Stimulated activated CD4-positive, alpha-beta T cell treated with anti-CD3 and anti-CD28 coated beads, TNF-alpha, amount 100 ng/mL, for 4 hours (primary cell): ENCODE measurements around the gene RELN.
"Not testable (repeated sequence)": the region's sequence is repeated elsewhere in the genome, so short reads cannot be mapped to it uniquely, and the experiment has no call there.

Experiments
- DNase-seq, 3 experiments: peaks; one replicate each; pipeline ENCODE4 v3.0.0-alpha.2; 2020; ENCODE audit warnings: low read depth in 3 of 3

RELN gene

DNA sequence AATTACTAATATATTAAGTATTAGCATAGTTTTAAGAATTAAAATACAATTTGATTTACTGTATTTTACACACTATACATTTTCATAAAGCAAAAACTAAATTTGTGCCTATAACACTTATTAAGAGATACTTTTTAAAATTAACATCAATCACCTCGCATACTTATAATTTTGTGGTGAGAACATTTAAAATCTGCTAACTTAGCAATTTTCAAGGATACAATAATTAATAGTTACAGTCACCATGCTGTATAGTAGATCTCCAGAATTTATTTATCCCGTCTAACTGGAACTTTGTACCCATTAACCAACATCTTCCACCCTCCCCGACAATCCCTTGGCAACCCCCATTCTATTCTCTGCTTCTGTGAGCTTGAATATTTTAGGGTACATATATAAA lies 47.5 kb downstream of the RELN start:
- DNase-seq: no peak

DNA sequence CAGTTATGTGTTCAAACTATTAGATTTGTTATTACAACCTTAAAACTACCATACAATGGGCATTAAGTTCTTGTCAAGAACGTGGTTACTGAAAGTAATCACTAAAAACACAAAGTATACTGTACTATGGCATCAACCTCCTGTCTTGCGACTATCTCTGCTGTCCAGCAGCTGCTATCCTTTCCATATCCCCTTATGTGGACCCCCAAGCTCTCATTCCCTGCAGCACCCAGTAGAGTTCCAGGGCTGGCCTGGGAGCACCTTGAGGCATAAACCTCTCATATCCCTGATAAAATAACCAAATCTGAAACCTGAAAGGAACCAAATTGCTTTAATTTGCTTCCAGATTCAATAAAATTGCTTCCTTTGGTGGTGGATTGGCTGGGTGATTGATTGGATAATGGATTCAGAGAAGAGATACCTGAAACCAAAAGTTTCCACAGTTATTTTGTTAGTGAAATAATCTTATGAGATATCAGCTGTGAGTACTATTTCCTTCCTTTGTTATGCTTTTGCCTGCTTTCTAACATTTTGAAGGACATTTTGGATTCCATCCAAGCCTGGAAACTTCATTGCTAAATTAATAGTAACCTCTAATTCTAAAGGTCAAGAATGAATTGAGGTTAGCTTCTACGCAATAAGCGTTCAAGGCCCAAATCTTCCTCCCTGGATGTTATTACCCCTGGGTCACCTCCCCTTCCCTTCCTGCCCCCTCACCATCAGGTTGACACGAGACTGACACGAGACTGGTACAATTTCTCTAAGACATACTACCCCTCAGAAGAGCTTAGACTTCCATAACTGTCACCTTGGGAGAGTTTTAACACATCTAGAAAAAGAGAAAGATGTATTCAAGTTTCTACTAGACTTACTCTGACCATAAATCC lies 48.8 kb downstream of the RELN start:
- no peak for DNase-seq

DNA sequence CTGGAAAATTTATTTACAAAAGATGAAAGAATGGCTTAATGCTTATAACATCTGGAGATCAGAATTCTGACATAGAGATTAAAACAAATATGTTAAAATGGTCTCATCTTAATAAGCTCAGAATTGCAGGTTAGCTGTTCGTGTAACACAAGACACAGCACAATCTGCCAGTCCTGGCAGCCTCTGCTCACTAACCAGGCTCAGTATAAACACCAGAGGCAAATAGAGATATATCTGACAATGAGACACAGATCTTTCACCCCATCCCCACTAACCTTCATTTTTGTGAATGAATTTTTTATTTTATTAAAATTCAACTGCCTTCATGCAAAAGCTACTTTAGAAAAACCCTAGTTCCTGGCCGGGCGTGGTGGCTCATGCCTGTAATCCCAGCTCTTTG lies 51.8 kb downstream of the RELN start:
- DNase-seq: no peak

DNA sequence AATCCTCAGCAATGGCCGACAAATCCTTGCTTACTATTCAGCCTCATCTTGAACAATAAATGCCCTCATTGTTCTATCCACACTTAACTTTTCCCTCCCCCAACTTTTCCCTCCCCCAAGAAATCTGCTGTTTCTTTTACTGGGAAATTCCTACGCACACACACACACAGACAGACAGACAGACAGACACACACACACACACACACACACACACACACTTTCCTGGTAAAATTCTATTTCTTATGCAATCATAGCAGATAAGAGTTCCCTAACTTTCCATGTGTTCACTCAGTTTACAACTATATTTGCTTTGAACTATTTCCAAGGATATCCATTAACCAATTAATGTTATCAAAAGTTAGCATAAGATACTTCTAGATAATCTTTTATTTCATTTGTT lies 52.9 kb downstream of the RELN start:
- no peak for DNase-seq

DNA sequence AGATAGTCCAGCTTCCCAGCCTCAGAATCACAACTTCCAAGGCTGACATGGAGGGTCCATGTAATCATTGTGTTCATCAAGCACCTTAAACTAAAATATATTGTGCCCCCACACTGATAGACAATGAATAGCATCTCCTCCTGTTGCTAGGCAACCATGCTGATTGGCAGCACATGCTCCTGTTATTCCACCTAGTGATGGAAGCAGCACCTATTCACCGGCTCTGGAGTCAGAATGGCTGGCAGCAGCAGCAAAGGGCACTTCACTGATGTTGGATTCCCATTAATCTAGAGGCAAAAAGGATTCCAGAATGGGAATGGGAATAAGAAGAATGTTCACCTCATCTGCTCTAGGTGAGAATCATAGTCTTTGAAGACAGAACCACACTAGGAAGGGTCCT lies 55.0 kb downstream of the RELN start:
- no peak for DNase-seq

DNA sequence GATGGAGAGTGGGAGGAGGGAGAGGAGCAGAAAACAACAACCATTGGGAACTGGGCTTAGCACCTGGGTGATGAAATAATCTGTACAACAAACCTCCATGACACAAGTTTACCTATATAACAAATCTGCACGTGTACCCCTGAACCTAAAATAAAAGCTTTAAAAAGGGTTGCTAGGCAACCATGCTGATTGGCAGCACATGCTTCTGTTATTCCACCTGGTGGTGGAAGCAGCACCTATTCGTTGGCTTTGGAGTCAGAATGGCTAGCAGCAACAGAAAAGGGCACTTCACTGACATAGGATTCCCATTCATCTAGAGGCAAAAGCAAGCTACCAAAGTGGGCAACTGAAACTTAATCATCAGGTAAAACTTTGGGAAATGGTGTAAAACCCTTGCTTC lies 57.1 kb downstream of the RELN start:
- no peak for DNase-seq

DNA sequence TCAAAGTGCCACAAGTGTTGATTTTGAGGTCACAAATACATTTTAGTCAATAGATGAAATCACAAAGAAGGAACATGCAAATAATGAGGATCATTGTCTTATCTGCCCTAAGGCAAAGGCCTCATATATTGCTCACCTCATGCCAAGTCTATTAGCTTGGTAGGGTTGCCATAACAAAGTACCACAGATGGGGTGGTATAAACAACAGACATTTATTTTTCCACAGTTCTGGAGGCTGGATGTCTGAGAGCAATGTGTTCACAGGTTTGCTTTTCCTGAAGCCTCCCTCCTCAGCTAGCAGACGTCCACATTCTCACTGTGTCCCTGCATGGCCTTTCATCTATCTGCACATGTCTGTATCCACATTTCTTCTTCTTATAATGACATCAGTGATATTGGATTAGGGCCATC lies 59.6 kb downstream of the RELN start:
- DNase-seq: no peak

DNA sequence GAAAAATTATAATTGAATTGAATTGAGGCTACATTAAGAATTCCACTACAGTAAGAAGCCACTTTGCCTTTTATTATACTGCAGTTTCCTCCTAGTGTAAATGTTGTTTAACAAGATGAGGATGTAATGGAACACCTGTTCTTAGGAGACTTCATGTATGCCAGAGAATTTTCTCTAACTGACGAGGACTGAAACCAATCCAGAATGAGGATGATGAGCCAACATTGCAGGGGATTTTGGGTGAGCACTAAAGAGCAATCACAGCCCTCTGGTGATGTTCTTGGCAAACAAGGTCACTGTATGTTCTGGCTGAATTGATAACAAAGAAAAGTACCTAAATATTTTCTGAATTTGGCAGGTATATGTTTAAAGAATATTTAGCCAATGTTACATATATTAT lies 60.9 kb downstream of the RELN start:
- no peak for DNase-seq

DNA sequence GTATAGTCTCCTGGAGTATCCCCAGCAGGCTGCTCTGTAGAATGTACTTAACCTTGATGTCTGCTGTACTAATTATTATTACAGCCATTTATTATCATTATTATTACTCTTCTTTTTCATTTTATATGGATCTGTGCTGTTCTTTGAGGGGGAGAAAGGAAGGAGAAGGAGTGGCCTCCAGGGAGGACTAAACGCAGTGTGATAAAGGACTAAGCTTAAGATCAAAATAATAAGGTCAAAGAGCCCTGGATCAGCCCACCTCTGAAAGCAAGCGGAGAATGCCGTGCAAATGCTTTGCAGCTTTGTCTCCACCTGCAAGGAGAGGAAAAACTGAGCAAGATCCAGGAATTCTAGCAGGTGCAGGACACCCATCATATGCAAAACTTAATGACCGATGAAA lies 65.3 kb downstream of the RELN start:
- DNase-seq: no peak

DNA sequence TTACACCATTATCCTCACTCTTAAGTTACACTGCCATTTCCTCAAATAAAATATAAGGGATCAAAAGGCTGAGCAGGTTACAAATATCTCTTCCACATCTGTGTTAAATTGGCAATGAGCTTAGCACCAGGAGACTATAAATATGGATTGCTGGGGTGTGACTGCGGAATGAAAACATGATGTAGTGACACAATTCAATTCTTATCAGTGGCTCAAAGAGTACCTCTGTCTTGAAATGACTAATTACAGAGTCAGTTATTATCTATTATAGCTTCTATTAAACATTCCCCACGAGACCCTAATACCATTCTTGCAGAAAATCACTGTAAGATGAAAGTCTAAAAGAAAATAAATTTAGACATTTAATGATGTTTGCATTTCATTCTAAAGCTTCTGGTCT lies 67.1 kb downstream of the RELN start:
- DNase-seq: no peak

DNA sequence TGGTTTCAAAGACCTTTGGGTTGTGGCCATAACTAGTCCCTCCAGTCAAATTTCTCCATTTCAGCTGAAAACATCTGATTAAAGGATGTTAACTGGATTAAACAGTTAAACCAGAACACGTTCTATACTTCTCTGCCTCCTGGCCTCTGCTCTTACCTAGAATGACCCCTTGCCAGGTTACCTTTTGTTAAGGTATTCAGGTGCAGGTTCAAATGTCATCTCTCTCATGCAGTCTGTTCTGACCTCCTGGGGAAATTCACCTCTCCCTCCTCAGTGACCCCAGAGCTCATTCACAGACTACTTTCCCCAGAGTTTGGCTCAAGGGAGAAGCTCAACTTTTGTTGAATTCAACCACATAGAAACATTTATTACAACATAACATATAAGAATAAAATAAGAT lies 67.8 kb downstream of the RELN start:
- no peak for DNase-seq

DNA sequence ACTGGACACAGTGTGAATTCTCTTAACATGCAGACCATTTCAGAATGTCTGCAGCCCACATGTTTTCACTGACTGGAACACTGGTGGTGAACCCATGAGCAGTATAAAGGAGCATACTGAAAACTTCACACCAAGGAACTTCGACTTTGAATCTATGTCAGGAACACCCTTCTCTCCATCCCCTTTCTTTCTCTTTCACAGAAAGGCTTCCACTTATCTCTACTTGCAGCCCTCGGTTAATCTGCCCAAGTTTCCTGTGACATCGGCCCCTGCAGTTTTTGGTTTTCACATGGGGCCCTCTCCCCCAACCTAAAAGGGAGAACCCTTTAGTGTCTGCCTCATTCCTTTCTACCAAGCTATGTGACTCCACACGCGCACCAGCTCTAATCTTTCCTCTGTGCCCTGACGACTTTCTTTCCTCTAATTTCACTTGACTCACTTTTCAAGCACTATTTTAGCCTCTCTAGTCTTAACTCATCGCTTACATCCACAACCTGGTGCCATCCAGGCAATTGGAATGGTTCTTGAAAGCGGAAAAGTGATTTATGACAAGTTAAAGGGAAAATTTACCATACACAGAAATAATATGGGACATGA lies 70.1 kb downstream of the RELN start:
- DNase-seq: no peak

DNA sequence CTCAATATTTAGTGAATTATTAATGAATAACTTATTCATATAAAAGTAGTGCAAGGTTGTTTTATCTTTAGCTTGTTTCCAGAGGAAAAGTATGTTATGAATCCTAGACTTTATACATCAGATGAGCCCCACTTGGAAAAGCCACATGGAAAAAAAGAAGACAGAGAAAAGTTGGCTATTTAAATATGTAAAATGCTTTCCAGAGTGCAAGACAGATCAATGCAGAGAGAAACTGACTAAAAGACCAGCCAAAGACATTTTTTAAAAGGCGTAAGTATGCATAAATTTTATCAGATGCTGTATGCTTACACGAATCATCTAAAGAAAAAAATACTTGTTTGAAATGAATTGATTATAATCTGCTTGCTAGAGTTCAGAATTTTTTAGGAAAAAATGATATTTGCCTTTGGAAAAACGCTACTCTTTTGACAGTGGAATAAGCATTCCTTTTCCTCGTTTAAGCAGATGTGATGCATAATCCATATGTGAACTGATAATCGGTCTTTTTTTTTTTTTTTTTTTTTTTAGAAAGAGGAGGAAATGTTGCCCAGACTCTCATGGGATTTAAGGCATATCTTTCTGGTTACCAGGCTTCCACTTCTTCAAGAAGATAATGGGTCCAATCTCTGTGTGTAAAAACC lies 70.7 kb downstream of the RELN start:
- DNase-seq: no peak

DNA sequence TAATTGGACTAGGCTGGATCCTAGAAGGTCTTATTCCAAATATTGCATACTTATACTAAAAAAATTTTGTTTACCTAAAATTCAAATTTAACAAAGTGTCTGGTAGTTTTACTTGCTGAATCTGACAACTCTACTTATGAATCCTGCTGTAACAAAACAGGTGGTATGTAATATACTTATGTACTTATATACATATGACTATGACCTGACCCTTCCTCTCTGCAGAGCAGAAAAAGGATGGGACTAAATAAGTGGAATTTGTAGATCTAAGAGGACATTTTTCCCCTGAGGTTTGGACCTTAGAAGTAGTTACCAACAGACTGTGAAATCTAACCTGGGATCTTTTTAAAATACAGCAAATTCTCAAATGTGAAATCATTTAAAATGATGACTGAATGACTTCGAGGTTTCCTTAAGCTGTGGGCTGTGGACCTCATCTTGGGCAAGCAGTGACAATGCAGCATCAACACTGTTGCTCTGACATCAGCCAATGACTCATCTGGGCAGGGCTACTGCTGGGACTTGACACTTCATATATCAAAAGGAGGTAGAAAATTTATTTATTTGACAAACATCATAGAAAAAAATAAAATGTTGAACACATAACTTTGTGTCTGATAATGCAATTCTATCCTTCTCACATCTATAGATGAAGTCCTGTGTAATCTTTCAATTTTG lies 73.6 kb downstream of the RELN start:
- no peak for DNase-seq

DNA sequence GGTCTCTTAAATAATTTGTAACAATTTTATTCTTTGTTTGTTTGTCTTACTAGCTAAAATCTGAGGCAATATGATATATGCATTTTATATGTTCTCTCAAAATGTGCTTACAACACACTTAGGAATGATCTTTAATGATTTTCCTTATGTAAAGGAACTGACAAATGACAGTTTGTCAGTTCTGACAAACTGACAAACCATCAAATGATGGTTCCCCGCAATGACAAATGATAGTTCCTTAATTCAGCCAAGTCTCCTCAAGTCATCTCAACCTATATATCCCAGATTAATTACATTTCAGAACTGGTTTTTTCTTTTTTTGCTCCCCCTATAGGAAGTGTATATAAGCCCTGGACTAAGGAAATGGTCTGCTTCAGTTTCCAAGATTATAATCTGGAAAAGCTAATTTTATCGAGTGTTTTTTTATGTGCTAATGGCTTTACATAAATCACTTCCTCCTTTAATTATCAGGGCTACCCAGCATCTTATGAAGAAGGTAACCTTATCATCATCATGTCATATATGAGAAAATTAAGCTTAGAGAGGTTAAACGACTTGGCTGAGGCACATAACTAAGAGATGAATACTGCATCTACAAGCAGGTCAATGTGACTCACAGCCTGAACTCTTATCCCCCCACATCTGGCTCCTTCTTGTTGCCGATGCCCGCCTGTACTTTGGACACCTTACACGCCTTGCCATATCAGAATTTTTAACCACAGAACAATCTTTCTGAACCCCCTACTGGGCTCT lies 75.1 kb downstream of the RELN start:
- no peak for DNase-seq

DNA sequence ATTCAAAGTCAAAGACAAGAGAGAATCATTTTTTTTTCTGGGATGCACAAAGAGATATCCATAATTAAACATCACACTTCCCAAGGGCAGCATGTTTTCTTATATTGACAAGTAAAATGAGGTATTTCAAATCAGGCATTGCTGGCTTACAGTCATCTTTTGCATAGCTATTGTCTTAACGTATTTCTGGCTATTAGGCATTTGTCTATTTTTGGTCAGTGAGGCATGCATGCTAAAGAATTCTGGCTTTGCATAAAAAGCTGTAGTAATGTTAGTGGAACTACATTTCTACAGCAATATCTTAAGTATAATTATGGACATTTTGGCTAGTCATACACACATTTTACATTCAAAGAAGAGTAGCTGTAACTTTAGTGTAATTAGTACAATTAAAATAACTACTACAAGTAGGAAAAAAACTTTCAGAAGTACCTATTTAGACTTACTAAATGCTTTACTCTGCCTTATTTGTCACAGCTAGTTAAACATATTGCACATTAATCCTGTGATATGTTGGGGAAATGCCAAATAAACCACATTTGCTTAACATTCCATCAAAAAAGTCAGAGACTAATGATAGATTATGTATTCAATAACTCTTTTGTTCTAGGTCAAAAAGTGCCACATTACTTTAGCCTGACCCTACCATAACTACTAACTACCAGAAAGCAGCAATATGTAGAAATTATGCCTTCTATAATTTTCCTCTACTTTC lies 76.4 kb downstream of the RELN start:
- no peak for DNase-seq

DNA sequence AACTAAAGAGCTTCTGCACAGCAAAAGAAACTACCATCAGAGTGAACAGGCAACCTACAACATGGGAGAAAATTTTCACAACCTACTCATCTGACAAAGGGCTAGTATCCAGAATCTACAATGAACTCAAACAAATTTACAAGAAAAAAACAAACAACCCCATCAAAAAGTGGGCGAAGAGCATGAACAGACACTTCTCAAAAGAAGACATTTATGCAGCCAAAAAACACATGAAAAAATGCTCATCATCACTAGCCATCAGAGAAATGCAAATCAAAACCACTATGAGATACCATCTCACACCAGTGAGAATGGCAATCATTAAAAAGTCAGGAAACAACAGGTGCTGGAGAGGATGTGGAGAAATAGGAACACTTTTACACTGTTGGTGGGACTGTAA lies 78.4 kb downstream of the RELN start:
- not testable (repeated sequence) for DNase-seq

DNA sequence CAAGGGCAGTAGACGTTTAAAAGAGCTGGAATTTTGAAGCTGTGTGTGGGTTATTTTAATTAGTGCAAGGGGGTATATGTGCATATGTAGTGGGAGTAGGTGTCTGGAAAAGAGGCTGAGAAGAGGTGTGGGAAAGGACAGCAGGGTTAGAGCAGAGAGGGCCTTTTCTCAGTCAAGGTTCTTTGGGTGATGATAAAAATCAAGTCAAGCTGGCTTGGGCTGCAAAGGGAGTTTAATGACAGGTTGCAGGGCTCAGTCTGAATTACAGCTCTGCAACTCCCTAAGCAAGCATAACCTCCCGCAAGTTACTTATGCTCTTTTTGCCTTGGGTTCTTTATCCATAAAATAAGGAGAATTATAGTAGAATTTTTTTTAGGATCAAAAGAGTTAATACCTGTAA lies 83.5 kb downstream of the RELN start:
- no peak for DNase-seq

DNA sequence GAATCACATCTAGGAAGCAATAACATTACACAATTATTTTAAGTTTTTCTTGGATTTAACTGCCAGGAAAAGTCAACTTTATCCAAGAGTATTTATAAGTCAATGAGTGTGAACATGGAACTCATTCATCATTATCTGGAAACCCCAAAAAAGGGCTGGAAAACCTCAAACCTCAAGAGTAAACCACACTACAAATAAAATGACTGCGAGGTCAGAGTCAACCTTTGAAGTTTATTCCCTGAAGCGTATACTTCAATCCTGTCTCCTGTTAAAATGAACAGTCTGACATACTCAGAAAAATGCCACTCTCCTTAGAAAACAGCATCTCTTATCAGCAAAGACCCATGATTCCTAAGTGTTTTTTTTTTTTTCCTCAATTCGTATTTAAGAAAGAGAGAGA lies 86.5 kb downstream of the RELN start:
- no peak for DNase-seq

DNA sequence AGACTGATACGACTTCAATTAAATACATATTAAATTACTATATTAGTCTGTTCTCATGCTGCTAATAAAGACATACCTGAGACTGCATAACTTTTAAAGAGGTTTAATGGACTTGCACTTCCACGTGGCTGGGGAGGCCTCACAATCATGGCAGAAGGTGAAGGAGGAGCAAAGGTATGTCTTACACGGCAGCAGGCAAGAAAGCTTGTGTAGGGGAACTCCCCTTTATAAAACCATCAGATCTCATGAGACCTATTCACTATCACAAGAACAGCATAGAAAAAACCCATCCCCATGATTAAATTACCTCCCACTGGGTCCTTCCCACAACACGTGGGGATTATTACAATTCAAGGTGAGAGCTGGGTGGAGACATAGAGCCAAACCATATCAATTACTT lies 92.6 kb downstream of the RELN start:
- DNase-seq: not testable (repeated sequence)
